C4-2B (cell line): ENCODE measurements around the gene PKMYT1.

Source experiments
- CTCF ChIP-seq: fragments of 450-650 bp; conservative IDR thresholded peaks from 2 replicates; pipeline ENCODE4 v1.5.1; 2017; ENCODE audit warnings: mild to moderate bottlenecking
- ZFX ChIP-seq: fragments of 450-650 bp; IDR thresholded peaks from 2 replicates; pipeline ENCODE4 v1.6.1; 2017

DNA sequence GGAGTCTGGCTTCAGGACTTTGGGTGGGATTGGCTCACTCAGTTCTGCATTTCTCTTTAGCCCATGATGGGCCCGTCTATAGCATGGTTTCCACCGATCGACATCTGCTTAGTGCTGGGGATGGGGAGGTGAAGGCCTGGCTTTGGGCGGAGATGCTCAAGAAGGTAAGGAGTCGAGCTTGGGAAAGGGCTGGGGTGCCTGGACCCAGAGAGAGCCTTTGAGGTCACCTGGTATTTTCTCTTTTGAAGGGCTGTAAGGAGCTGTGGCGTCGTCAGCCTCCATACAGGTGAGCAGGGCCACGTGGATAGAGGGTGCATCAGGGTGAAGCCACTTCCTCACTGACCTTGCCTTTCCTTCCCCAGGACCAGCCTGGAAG is 45.7 kb upstream of the PKMYT1 start:
- TF ChIP-seq CTCF (no peak), ZFX (no peak)
